ENCODE measurements around the gene ARHGEF1.

GRCh38 chr19:41845001-41845050 lies 38.2 kb upstream of the ARHGEF1 start, which contains the start of gene DMRTC2:
- no peak for TF ChIP-seq POLR2A (IDR thresholded peaks at IDR 0.05; ENCODE audit: extremely low read depth, insufficient read length)
- TF ChIP-seq CTCF (IDR thresholded peaks at IDR 0.05; ENCODE audit: low read depth, low read length), result no peak
